Activated T-helper 1 cell treated with anti-CD3 and anti-CD28 coated beads, Interleukin-2, amount 50 U/mL, for 16 hours (primary cell): ENCODE measurements around the gene PCDHGA4.
"Not testable (repeated sequence)": the region's sequence is repeated elsewhere in the genome, so short reads cannot be mapped to it uniquely, and the experiment has no call there.

Experiments used
- DNase-seq, 2 donors: peaks; one replicate each; pipeline ENCODE4 v3.0.0-alpha.2; 2020; ENCODE audit warnings: low read depth in 1 of 2, low spot score in 1 of 2

PCDHGA4 gene

DNA sequence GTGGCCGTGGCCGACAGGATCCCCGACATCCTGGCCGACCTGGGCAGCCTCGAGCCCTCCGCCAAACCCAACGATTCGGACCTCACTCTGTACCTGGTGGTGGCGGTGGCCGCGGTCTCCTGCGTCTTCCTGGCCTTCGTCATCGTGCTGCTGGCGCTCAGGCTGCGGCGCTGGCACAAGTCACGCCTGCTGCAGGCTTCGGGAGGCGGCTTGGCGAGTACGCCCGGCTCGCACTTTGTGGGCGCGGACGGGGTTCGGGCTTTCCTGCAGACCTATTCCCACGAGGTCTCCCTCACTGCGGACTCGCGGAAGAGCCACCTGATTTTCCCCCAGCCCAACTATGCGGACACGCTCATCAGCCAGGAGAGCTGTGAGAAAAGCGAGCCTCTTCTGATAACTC is 8.8 kb upstream of the PCDHGA4 start:
- DNase-seq, result not testable (repeated sequence)

GRCh38 chr5:141349917-141350619 is 4.8 kb upstream of the PCDHGA4 start, which contains the start of gene PCDHGB1:
Gene PCDHGB1 (plus strand): TSS chr5:141350099. CDS start chr5:141350261, 162 bp downstream.
- no peak for DNase-seq

- DNase-seq, result no peak
Observed at GRCh38 chr5:141351591-141351990, 3.2 kb upstream of the PCDHGA4 start.

DNA sequence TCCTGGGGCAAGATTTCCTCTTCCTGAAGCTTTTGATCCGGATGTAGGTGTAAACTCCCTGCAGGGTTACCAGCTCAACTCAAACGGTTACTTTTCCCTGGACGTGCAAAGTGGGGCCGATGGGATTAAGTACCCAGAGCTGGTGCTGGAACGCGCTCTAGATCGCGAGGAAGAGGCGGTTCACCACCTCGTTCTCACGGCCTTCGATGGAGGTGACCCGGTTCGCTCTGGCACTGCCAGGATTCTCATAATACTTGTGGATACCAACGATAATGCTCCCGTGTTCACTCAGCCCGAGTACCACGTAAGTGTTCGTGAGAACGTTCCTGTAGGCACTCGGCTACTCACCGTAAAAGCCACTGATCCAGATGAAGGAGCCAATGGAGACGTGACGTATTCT is 820 bp downstream of the PCDHGA4 start:
- DNase-seq, result no peak

DNA sequence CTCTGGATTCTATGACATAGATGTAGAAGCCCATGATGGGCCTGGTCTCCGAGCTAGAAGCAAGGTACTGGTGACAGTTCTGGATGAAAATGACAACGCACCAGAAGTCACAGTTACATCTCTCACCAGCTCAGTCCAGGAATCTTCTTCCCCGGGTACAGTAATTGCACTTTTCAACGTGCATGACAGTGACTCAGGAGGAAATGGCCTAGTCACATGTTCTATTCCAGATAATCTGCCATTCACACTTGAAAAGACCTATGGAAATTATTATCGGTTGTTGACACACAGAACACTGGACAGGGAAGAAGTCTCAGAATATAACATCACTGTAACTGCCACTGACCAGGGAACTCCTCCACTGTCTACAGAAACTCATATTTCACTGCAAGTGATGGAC is 1.3 kb downstream of the PCDHGA4 start:
- DNase-seq, result no peak

GRCh38 chr5:141356950-141357349 is 2.1 kb downstream of the PCDHGA4 start:
- DNase-seq, result no peak

GRCh38 chr5:141359790-141360426 is 5.1 kb downstream of the PCDHGA4 start, which contains the start of gene PCDHGB2:
Gene PCDHGB2 (plus strand): TSS chr5:141359994. CDS start chr5:141360136, 142 bp downstream.
- no peak for DNase-seq

DNA sequence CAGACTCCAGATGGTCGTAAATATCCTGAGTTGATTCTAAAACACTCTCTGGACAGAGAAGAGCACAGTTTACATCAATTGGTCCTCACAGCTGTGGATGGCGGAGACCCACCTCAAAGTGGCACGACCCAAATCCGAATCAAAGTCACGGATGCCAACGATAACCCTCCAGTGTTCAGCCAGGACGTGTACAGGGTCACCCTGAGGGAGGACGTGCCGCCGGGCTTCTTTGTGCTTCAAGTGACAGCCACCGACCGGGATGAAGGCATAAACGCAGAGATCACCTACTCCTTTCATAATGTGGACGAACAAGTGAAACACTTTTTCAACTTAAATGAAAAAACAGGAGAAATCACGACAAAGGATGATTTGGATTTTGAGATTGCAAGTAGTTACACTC is 5.9 kb downstream of the PCDHGA4 start:
- DNase-seq, result no peak

GRCh38 chr5:141362719-141363118 is 7.9 kb downstream of the PCDHGA4 start:
- DNase-seq, result no peak

GRCh38 chr5:141363952-141364660 is 9.3 kb downstream of the PCDHGA4 start, which contains the start of gene PCDHGA5:
Gene PCDHGA5 (plus strand): TSS chr5:141364162. CDS start chr5:141364331, 169 bp downstream.
- no peak for DNase-seq

DNA sequence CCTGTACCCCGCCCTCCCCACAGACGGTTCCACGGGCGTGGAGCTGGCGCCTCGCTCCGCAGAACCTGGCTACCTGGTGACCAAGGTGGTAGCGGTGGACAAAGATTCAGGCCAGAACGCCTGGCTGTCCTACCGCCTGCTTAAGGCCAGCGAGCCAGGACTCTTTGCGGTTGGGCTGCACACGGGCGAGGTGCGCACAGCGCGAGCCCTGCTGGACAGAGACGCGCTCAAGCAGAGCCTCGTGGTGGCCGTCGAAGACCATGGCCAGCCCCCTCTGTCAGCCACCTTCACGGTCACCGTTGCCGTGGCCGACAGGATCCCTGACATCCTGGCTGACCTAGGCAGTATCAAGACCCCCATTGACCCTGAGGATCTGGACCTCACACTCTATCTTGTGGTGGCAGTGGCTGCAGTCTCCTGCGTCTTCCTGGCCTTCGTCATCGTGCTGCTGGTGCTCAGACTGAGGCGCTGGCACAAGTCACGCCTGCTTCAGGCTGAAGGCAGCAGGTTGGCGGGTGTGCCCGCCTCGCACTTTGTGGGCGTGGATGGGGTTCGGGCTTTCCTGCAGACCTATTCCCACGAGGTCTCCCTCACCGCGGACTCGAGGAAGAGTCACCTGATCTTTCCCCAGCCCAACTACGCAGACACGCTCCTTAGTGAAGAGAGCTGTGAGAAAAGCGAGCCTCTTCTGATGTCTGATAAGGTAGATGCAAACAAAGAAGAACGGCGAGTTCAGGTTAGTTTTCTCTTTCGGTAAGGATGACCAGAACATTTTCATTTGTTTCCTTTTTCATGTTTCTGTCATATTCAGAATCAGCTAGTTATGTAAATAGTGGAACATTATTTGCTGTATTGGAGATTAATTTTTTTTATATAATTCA is 11.4 kb downstream of the PCDHGA4 start:
- no peak for DNase-seq

GRCh38 chr5:141369994-141370848 is 15.4 kb downstream of the PCDHGA4 start, which contains the start of gene PCDHGB3:
Gene PCDHGB3 (plus strand): TSS chr5:141370242. CDS start chr5:141370395, 153 bp downstream.
- DNase-seq, result no peak

DNA sequence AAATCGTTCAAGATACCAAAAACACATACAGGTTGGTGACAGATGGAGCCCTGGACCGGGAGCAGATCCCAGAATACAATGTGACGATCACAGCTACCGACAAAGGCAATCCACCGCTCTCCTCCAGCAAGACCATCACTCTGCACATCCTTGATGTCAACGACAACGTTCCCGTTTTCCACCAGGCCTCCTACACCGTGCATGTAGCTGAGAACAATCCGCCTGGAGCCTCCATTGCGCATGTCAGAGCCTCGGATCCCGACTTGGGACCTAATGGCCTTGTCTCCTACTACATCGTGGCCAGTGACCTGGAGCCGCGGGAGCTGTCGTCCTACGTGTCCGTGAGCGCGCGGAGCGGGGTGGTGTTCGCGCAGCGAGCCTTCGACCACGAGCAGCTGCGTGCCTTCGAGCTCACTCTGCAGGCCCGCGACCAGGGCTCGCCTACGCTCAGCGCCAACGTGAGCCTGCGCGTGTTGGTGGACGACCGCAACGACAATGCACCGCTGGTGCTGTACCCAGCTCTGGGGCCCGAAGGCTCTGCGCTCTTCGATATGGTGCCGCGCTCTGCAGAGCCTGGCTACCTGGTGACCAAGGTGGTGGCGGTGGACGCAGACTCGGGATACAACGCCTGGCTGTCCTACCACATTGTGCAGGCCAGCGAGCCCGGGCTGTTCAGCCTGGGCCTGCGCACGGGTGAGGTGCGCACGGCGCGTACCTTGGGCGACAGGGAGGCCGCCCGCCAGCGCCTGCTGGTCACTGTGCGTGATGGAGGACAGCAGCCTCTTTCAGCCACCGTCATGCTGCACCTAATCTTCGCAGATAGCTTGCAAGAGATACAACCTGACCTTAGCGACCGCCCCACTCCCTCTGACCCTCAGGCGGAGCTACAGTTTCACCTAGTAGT is 17.0 kb downstream of the PCDHGA4 start:
- DNase-seq, result no peak

DNA sequence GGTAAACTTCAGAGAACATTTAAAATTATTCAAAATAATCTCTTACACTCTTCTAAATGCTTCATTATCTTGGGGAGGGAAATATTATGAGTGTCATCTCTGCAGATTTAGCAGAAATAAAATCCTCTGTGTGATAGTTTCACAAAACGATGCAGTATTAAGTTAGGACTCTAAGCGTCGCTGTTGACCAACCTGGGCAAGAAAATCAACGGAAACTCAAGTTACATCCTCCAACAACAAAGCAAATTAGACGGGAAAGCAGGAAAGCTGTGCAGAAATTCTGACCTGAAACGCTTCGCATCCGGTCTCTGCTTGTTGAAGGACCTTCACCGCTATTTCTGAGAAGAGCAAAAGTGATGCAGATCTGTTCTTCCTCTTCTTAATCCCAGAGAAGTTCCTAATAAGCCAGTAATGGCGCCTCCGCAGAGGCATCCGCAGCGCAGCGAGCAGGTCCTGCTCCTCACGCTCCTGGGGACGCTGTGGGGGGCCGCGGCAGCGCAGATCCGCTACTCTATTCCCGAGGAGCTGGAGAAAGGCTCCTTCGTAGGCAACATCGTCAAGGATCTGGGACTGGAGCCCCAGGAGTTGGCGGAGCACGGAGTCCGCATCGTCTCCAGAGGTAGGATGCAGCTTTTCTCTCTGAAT is 19.0 kb downstream of the PCDHGA4 start, which contains the start of gene PCDHGA6:
Gene PCDHGA6 (plus strand): TSS at position 219 of the 645 bp plus-strand sequence. CDS start 193 bp downstream, at position 412.
- no peak for DNase-seq

GRCh38 chr5:141374627-141375026 is 19.8 kb downstream of the PCDHGA4 start:
- no peak for DNase-seq

DNA sequence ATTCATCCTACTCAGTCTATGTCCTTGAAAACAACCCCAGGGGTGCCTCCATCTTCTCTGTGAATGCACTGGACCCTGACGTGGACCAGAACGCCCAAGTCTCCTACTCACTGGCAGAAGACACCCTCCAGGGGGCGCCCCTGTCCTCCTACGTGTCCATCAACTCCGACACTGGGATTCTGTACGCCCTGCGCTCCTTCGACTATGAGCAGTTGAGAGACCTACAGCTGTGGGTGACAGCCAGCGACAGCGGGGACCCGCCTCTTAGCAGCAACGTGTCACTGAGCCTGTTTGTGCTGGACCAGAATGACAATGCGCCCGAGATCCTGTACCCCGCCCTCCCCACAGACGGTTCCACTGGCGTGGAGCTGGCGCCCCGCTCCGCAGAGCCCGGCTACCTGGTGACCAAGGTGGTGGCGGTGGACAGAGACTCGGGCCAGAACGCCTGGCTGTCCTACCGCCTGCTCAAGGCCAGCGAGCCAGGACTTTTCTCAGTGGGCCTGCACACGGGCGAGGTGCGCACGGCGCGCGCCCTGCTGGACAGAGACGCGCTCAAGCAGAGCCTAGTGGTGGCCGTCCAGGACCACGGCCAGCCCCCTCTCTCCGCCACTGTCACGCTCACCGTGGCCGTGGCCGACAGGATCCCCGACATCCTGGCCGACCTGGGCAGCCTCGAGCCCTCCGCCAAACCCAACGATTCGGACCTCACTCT is 20.8 kb downstream of the PCDHGA4 start:
- DNase-seq, result not testable (repeated sequence)

- no peak for DNase-seq
Observed at GRCh38 chr5:141382469-141383294, 27.9 kb downstream of the PCDHGA4 start, which contains the start of gene PCDHGA7. Gene PCDHGA7 (plus strand): TSS chr5:141382742. CDS start chr5:141382900, 158 bp downstream.
